Stimulated activated CD8-positive, alpha-beta memory T cell treated with anti-CD3 and anti-CD28 coated beads, Interleukin-12 subunit alpha, Interleukin-12 subunit beta, amount 100 ng/mL, for 24 hours (primary cell): ENCODE measurements around the gene HLCS.

ENCODE experiments used
- DNase-seq: peaks from one replicate; pipeline ENCODE4 v3.0.0-alpha.2; 2020; ENCODE audit errors: extremely low read depth

The HLCS gene

DNA sequence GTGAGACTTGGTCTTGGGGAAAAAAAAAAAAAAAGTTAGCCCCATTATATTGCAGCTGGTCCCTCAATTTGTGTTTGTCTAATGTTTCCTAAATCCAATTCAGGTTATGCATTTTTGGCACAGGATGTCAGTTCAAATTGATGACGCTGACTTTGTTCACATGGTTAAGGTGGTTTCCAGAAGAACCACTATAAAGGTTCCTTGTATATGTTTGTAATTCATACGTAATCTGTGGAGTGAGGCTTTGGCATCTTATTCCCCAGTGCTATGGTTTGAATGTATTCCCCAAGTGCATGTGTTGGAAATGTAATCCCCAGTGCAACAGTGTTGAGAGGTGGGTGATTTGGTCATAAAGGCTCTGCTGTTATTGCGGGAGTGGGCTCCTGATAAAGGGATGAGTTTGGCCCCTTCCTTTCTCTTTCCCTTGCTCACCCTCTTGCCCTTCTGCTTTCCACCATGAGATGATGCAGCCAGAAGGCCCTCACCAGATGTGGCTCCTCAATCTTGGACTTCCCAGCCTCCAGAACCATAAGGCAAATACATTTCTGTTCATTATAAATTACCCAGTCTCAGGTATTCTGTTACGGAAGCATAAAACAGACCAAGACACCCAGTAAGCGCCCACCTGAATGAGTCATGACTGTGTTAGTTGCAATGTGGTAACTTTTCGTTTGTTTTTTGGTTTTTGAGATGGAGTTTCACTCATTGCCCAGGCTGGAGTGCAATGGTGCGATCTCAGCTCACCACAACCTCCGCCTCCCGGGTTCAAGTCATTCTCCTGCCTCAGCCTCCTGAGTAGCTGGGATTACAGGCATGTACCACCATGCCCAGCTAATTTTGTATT is 19.5 kb upstream of the HLCS start:
- no peak for DNase-seq

- no peak for DNase-seq
These were observed 15.7 kb upstream of the HLCS start for GRCh38 chr21:36981977-36982700.

DNA sequence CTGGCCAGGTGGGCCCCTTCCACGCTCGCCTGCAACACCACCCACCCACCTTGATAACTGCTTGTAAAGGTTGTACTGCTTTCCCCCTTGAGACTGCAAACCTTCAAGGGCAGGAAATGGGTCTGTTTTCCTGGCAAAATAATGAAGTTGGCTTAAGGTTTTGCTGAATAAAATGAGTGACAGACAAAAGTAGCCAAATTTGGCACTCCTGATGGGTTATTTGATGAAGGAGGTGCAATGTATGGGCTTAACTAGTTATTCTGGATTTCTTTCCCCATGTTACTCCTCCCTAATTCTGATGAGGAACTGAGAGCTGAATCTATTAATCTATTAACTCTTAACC is 14.6 kb upstream of the HLCS start:
- DNase-seq = no peak

DNA sequence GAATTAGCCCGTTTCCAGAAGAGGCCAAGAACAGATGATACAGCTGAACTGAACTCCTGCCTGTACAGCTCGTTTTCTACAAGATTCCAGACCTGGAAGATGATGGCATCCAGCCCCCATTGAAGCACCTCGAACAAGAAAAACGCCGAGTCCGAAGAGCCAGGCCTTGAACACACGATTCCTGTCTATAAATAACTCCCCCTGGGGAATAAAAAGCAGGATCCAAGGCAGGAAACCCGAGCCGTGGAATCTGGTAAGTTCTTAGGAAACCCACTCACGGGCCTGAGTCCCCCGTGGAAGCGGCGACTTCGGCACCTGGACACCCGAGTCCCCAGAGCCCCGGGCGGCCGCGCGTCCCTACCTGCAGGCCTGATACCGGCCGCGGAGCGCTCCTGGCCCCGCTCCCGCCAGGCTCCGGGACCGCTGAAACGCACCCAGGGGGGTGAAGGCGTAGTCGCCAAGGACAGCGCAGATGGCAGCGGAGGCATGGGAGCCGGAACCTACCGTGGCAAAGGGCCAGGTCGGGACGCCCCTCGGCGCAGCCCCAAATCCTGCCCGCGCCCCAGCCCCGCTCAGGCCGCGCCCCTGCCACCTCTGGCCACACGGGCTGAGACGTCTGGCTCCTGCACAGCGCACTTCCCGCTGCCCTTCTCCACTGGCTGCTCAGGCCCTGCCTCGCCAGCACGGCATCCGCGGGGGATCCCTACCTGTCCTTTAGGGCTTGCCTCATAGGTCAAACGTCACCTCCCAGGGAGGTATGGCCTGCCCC is 14.0 kb upstream of the HLCS start:
- no peak for DNase-seq

DNA sequence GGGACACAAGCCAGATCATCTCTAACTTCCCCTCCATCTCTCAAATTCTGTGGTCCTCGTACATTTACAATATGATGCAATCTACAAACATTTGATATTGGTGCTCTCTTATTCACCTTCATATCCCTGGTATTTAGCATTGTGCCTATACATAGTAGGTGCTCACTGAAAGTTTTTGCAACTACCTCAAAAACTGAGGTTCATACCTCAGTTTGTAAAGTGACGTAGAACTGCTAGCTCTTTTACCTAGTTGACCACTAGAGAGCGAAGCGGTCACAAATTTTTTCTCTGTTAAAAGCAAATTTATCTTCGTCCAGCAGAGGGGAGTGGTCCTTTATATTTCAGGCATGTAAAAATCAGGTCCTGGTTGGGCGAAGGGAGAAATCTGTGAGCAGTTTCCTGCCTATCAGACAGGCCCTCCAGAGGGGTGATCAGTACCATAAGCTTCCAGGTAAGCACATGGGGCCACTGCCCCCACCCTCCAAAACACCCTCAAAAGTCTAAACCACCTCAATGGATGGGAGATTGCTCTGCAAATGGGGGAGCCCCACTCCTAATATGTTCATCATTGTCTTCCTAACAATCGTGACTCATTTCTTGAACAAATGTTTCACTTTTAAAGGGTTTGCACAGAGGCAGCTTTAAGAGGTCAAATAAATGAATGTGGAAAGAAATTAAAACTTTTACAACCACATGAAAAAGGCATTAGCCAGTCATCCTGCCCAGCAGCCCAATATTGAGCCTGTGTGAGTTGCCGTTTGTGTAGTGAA is 10.6 kb upstream of the HLCS start:
- DNase-seq = no peak

DNA sequence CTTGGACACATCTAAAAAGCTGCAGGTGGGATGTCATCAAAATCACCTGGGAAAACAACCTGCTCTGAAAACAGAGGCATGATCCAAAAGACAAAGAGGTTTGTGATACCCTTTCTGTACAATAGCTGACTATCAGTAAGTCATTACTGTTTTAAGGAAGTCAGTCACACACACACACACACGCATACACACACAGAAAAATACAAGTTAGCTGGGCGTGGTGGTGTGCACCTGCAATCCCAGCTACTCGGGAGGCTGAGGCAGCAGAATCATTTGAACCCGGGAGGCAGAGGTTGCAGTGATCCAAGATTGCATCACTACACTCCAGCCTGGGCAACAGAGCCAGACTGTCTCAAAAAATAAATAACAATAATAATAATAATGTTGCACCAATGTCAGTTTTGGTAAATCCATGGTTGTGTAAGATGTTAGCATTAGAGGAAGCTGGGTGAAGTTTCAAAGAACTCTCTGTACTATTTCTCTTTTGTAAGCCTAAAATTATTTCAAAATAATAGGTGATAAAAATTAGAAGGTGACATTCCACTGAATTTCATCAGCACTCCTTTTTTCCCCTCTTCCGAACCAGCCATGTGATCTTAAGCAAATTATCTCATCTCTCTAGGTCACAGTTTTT is 9.9 kb upstream of the HLCS start:
- DNase-seq = no peak

- DNase-seq = no peak
These were observed 8.4 kb upstream of the HLCS start for GRCh38 chr21:36974851-36975192.

DNA sequence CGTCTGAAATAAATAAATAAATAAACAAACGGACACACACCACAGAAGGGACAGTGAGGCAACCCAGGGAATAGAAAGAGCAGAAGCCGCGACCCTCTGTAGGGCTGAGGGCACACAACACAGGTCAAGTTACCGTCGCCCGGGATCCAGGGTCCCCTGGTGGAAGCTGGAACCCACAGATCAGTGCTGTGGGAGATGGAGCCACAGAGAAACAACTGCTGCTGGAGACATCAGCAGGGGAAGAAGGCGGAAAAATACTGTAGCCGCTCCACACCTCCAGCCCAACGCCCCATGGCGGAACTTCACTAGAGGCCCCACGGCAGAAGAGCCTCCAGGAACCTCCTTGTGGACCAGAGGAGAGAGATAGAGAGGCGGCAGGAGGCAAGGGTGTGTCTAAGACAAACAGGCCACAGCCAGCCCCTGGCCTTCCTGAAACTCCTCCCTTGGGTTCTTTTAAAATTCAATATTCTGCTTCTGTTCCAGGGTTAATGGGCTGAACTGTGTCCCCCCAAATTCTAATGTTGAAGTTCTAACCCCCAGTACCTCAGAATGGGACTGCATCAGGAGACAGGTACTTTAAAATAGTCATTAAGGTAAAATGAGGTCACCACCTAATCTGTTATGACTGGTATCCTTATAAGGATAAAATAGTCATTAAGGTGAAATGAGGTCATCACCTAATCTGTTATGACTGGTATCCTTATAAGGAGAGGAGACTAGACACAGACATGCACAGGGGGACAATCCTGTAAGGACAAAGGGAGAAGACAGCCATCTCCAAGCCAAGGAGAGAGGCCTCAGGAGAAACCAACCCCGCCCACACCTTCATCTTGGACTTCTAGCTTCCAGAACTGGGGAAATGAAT is 7.7 kb upstream of the HLCS start:
- DNase-seq = no peak

DNA sequence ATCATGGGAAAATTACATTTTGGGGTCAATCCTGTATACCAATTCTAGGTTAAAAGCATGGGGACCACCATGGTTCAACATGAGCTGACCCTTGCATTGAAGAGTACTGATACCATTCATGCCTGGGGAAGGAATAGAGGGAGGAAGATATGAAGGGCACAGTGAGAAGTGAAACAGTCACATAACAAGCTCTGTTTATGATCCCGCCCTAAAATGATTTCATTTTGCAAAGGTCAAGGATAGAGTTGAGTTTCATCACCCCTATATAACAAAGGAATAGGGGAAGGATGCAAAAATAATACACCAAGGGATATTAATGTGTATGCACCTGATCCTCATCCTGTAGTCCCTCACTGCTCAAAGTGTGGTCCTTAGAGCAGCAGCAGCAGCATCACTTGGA is 2.5 kb upstream of the HLCS start:
- no peak for DNase-seq

DNA sequence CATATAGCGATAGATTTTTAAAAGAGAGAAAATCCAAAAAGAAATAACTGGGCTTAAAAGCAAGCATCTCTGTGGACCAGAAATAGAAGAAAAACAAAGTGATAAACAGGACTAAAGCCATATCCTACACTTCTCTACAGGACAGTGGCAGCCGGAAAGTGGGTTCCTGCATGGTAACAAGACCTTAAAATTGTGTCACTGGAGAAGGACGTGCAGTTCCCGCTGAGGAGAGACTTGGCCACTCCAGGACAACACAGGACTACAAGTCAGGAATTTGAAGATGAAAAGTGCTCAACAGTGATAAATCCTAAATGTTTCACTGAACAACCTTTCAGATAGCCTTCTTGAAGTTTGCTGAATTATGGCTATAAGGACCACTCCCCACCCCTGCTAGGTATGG is 1.9 kb upstream of the HLCS start:
- DNase-seq = no peak

- no peak for DNase-seq
These were observed 626 bp upstream of the HLCS start for GRCh38 chr21:36966821-36967768.

GRCh38 chr21:36965720-36966065 is 776 bp downstream of the HLCS start:
- DNase-seq = no peak

GRCh38 chr21:36964827-36965719 is 1.4 kb downstream of the HLCS start:
- DNase-seq = no peak

DNA sequence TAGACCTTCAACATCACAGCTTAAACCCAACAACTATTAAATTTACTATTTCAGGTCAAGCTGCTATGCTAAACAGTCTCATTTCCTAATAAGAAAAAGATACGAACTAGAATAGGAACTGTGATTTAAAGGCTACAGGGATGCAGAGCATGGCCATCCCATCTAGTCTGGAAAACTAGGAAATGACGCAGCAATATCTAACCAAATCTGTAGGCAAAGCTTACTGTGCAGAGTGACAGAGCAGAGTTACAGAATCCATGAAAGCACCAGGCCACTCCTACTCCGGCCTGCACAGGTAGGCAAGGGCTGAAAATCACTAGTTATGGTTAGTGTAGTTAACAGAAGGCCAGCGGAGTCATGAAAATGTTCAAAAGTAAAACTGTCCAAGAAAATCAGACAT is 2.1 kb downstream of the HLCS start:
- no peak for DNase-seq

DNA sequence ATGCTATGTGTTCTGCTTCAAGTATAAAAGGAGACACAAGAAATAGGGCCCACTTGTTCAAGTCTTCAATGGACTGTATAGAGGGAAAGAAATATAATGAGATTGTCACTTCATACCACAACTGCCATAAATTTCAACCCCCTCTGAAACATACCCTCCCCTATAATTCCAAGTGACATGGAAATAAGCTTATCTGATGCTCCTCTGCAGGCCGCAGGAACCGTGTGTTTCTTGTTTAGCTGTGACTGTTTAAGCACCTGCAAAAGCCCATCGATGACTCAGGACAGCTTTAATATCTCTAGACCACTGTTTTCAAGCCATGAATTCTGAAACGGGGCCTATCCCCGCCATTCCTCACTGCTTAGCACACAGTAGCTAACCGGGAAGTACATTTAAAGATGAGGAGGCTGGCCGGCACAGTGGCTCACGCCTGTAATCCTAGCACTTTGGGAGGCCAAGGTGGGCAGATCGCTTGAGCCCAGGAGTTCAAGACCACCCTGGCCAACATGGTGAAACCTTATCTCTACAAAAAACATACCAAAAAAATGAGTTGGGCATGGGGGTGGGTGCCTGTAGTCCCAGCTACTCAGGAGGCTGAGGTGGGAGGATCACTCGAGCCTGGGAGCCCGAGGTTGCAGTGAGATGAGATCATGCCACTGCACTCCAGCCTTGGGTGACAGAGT is 4.2 kb downstream of the HLCS start:
- DNase-seq = no peak

- no peak for DNase-seq
These were observed 5.7 kb downstream of the HLCS start for GRCh38 chr21:36960676-36961284.

DNA sequence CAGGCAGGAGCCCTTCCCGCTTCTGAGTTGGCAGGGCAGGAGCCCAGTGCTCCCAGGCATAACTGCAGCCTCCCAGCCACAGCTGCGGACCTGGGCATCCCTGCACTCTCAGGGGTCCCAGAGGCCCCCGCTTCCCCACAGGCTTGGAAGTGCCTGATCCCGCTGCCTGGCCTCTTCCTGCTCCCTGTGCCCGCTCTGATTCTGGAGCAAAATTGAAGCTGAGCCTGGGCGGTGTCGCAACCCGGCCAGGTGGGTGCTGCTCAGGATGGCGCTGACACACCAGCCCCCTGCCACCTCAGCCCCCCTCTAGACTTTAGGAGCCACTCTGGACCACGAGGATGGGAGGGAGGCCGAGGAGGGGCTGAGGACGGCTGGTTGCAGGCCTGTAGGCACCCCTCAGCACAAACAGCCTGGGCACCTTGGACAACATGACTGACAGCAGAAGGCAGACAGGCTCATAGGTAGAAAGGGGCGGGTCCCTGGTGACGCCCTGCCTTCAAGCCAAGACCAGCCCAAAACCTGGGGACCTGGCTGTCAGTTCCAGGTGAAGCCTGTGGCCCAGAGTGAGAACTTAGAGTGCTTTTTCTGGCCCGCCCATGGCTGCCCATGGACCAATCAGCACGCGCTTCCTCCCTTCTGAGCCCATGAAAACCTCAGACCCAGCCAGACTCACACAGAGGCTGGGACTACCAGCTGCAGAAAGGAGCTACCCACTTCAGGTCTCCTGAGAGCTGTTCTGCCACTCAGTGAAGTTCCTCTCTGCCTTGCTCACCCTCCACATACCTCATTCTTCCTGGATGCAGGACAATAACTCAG is 7.2 kb downstream of the HLCS start:
- DNase-seq = no peak
